HepG2 (cell line): ENCODE results near the gene UPK1A. TPM values are rescaled to one million over a fixed set of nuclear protein-coding genes. Genes with fewer than 3 reads are reported as not detected.

ENCODE experiments used
- FOXC1 ChIP-seq: sonication (generic); formaldehyde crosslinking; IDR thresholded peaks from 2 replicates; pipeline ENCODE4 v1.8.0; 2022; ENCODE audit warnings: mild to moderate bottlenecking, missing genetic modification reagents, borderline replicate concordance
- FOXO1 ChIP-seq: sonication (generic); formaldehyde crosslinking; IDR thresholded peaks from 2 replicates; pipeline ENCODE4 v1.4.0; 2020; ENCODE audit warnings: missing genetic modification reagents
- HBP1 ChIP-seq: IDR thresholded peaks from 2 replicates; pipeline ENCODE4 v1.6.1; 2016; ENCODE audit warnings: low read depth, control low read depth
- HDAC6 ChIP-seq: fragments of 200-600 bp; sonication (generic); IDR thresholded peaks from 2 replicates; pipeline ENCODE4 v1.7.0; 2017; ENCODE audit warnings: mild to moderate bottlenecking, antibody characterized with exemption, low read length, low read depth
- HNF4A ChIP-seq: sonication (generic); formaldehyde crosslinking; IDR thresholded peaks from 2 replicates; pipeline ENCODE4 v1.4.0; 2020; ENCODE audit warnings: missing genetic modification reagents
- ISL2 ChIP-seq: sonication (generic); formaldehyde crosslinking; IDR thresholded peaks from 2 replicates; pipeline ENCODE4 v1.5.0; 2020; ENCODE audit warnings: missing genetic modification reagents
- JUNB ChIP-seq: sonication (generic); formaldehyde crosslinking; IDR thresholded peaks from 2 replicates; pipeline ENCODE4 v1.8.0; 2022; ENCODE audit warnings: missing genetic modification reagents, mild to moderate bottlenecking, borderline replicate concordance
- KAT2B ChIP-seq: fragments of 150-350 bp; IDR thresholded peaks from 2 replicates; pipeline ENCODE4 v1.6.1; 2014; ENCODE audit warnings: low read depth, low read length, borderline replicate concordance
- LCORL ChIP-seq, 2 experiments: fragments of 450-650 bp in 1 of 2; sonication (generic) in 1 of 2; formaldehyde crosslinking in 1 of 2; IDR thresholded peaks; 2 replicates each; pipeline versions ENCODE4 v1.5.0 to v1.6.1; 2017 to 2020; ENCODE audit warnings: antibody characterized with exemption in 1 of 2, missing genetic modification reagents in 1 of 2
- MAX ChIP-seq: IDR thresholded peaks from 2 replicates; pipeline ENCODE4 v1.6.1; 2012; ENCODE audit warnings: inconsistent platforms
- MYC ChIP-seq: sonication (generic); formaldehyde crosslinking; IDR thresholded peaks from 2 replicates; pipeline ENCODE4 v1.9.0; 2021; ENCODE audit warnings: missing genetic modification reagents, borderline replicate concordance
- RERE ChIP-seq: IDR thresholded peaks from 2 replicates; pipeline ENCODE4 v1.6.1; 2016; ENCODE audit warnings: low read depth, missing genetic modification reagents, missing compliant biosample characterization
- SP5 ChIP-seq: IDR thresholded peaks from 2 replicates; pipeline ENCODE4 v1.6.1; 2016; ENCODE audit warnings: low read depth, borderline replicate concordance
- ZC3H13 ChIP-seq: sonication (generic); formaldehyde crosslinking; IDR thresholded peaks from 2 replicates; pipeline ENCODE4 v1.8.1; 2023; ENCODE audit warnings: mild to moderate bottlenecking, missing genetic modification reagents, moderate library complexity
- ZFP62 ChIP-seq: sonication (generic); formaldehyde crosslinking; IDR thresholded peaks from 2 replicates; pipeline ENCODE4 v1.4.0; 2020; ENCODE audit warnings: missing genetic modification reagents
- ZNF263 ChIP-seq: sonication (generic); formaldehyde crosslinking; IDR thresholded peaks from 2 replicates; pipeline ENCODE4 v1.4.0; 2020; ENCODE audit warnings: missing genetic modification reagents
- ZSCAN12 ChIP-seq: sonication (generic); formaldehyde crosslinking; IDR thresholded peaks from 2 replicates; pipeline ENCODE4 v1.9.0; 2021; ENCODE audit warnings: mild to moderate bottlenecking, missing genetic modification reagents
- ZSCAN20 ChIP-seq: sonication (generic); formaldehyde crosslinking; IDR thresholded peaks from 2 replicates; pipeline ENCODE4 v1.4.0; 2020; ENCODE audit warnings: missing genetic modification reagents, mild to moderate bottlenecking, borderline replicate concordance
- polyA plus RNA-seq, 8 experiments: library from polyadenylated mRNA; depleted of rRNA in 3 of 8; stranded (reverse) in 7 of 8; unstranded in 1 of 8; fragments of >200 nt; fragmentation: Illumina TruSeq in 4 of 8; extraction: Trizol in 4 of 8; gene quantifications; 2 replicates each; pipeline versions ENCODE4 v1.2.1 to v1.2.3, GENCODE V29; 2011 to 2016; ENCODE audit warnings: low read depth in 4 of 8, missing spikeins in 1 of 8, mixed read lengths in 1 of 8; ENCODE audit not compliant: insufficient read depth in 1 of 8
- total RNA-seq, 5 experiments: library from RNA; depleted of rRNA; stranded (reverse); fragments of >200 nt; fragmentation: Illumina TruSeq; extraction: Trizol; gene quantifications; 2 replicates each; pipeline ENCODE4 v1.2.3, GENCODE V29; 2016; ENCODE audit warnings: low read depth in 1 of 5
- TF ChIP-seq, protein P1 (sequence below): sonication (generic); formaldehyde crosslinking; IDR thresholded peaks from 2 replicates; pipeline ENCODE4 v1.4.0; 2020; ENCODE audit warnings: missing genetic modification reagents

The UPK1A gene
- total and polyA plus RNA-seq, 2 of the 13 experiments (the other 11 are each of a cell fraction or from before 2014, with no cell fraction given): 2.9 TPM; not detected in 1

- no peak for TF ChIP-seq ZSCAN12 (CRISPR knock-in tag)
- no peak for TF ChIP-seq JUNB (CRISPR knock-in tag)
- 0 out of 2 replicates have a peak, but pooled peaks have one; percentile 18 for TF ChIP-seq FOXO1 (CRISPR knock-in tag)
- no peak for TF ChIP-seq LCORL (IDR thresholded peaks at IDR 0.05)
- TF ChIP-seq LCORL (CRISPR knock-in tag; IDR thresholded peaks at IDR 0.05): peak; percentile 70
- TF ChIP-seq ZNF263 (CRISPR knock-in tag): peak; percentile 37; the same call in 1 of the 2 replicates
- TF ChIP-seq ZFP62 (CRISPR knock-in tag): no peak
- peak; percentile 66; the same call in 1 of the 2 replicates for TF ChIP-seq SP5 (CRISPR knock-in tag)
- TF ChIP-seq ZC3H13 (CRISPR knock-in tag): no peak
- no peak for TF ChIP-seq KAT2B
- TF ChIP-seq MAX: peak; percentile 67; the same call in 1 of the 2 replicates
- no peak for TF ChIP-seq FOXC1
- TF ChIP-seq ZSCAN20: no peak
- no peak for TF ChIP-seq ISL2 (CRISPR knock-in tag)
- TF ChIP-seq RERE: no peak
- TF ChIP-seq HDAC6: no peak
- 0 out of 2 replicates have a peak, but pooled peaks have one; percentile 13 for TF ChIP-seq MYC (CRISPR knock-in tag)
- TF ChIP-seq, protein P1, sequence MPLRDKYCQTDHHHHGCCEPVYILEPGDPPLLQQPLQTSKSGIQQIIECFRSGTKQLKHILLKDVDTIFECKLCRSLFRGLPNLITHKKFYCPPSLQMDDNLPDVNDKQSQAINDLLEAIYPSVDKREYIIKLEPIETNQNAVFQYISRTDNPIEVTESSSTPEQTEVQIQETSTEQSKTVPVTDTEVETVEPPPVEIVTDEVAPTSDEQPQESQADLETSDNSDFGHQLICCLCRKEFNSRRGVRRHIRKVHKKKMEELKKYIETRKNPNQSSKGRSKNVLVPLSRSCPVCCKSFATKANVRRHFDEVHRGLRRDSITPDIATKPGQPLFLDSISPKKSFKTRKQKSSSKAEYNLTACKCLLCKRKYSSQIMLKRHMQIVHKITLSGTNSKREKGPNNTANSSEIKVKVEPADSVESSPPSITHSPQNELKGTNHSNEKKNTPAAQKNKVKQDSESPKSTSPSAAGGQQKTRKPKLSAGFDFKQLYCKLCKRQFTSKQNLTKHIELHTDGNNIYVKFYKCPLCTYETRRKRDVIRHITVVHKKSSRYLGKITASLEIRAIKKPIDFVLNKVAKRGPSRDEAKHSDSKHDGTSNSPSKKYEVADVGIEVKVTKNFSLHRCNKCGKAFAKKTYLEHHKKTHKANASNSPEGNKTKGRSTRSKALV: no peak
- TF ChIP-seq HBP1: peak; percentile 32; the same call in 1 of the 2 replicates
- TF ChIP-seq HNF4A (CRISPR knock-in tag): peak; percentile 77
Measured at GRCh38 chr19:35719402-35720162, 53.3 kb downstream of the UPK1A start (continued).
